ENCODE measurements around the gene CNKSR2.

DNA sequence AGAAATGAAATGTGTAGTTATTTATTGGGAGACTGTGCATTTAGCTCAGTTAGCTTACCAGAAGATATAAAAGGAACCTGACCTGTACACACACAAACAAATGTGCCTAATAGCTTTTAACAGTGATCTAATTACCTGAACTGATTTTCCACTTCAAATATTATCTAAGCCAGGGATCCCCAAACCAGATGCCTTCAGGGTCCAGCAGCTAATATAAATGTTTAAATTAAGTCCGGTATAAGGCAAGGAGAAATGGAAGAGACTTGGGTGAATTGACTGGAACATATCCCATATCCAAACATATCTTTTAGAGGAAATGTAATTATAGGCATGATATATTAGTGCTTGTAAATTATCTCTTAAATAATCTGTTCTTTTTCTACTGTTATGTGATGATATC is 66.7 kb downstream of the CNKSR2 start:
- TF ChIP-seq SPI1 (IDR thresholded peaks at IDR 0.05; ENCODE audit: borderline replicate concordance, insufficient read depth, low read depth, low read length) (no peak), HCFC1 (IDR thresholded peaks at IDR 0.05; ENCODE audit: low read length) (no peak), CHD1 (IDR thresholded peaks at IDR 0.05; ENCODE audit: low read depth, low read length) (no peak), SMC3 (IDR thresholded peaks at IDR 0.05; ENCODE audit: borderline replicate concordance, low read length) (no peak), TAF1 (IDR thresholded peaks at IDR 0.05; ENCODE audit: borderline replicate concordance, low read depth, low read length) (no peak), GABPA (IDR thresholded peaks at IDR 0.05; ENCODE audit: low read depth) (no peak), NFIC (IDR thresholded peaks at IDR 0.05; ENCODE audit: low read depth, low read length) (no peak)
- TF ChIP-seq, protein P1, sequence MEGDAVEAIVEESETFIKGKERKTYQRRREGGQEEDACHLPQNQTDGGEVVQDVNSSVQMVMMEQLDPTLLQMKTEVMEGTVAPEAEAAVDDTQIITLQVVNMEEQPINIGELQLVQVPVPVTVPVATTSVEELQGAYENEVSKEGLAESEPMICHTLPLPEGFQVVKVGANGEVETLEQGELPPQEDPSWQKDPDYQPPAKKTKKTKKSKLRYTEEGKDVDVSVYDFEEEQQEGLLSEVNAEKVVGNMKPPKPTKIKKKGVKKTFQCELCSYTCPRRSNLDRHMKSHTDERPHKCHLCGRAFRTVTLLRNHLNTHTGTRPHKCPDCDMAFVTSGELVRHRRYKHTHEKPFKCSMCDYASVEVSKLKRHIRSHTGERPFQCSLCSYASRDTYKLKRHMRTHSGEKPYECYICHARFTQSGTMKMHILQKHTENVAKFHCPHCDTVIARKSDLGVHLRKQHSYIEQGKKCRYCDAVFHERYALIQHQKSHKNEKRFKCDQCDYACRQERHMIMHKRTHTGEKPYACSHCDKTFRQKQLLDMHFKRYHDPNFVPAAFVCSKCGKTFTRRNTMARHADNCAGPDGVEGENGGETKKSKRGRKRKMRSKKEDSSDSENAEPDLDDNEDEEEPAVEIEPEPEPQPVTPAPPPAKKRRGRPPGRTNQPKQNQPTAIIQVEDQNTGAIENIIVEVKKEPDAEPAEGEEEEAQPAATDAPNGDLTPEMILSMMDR (IDR thresholded peaks at IDR 0.05 in 2 of 3, conservative IDR thresholded peaks at IDR 0.05 in 1 of 3; ENCODE audit: control insufficient read depth in 2 of 3, extremely low read depth in 1 of 3, insufficient read depth in 1 of 3, low read depth in 3 of 3, low read length in 3 of 3): no peak

Measured in GM12878 (cell line).